IPS-18c (cell line): ENCODE results near the gene TROAP.
A peak's percentile ranks its signal among the peaks of the same experiment; 100 is the strongest.
"Not testable (repeated sequence)": the region's sequence is repeated elsewhere in the genome, so short reads cannot be mapped to it uniquely, and the experiment has no call there.

ENCODE experiments used
- H3K4me3 ChIP-seq: 2 replicates; pipeline ENCODE4 v1.7.0; 2013; ENCODE audit warnings: low read depth, mild to moderate bottlenecking, low read length, moderate library complexity; ENCODE audit not compliant: insufficient read depth
- H3K9me3 ChIP-seq: one replicate; pipeline ENCODE4 v1.6.1; 2013; ENCODE audit warnings: mild to moderate bottlenecking, low read length, moderate library complexity; ENCODE audit not compliant: control insufficient read depth, insufficient read depth

Gene TROAP

DNA sequence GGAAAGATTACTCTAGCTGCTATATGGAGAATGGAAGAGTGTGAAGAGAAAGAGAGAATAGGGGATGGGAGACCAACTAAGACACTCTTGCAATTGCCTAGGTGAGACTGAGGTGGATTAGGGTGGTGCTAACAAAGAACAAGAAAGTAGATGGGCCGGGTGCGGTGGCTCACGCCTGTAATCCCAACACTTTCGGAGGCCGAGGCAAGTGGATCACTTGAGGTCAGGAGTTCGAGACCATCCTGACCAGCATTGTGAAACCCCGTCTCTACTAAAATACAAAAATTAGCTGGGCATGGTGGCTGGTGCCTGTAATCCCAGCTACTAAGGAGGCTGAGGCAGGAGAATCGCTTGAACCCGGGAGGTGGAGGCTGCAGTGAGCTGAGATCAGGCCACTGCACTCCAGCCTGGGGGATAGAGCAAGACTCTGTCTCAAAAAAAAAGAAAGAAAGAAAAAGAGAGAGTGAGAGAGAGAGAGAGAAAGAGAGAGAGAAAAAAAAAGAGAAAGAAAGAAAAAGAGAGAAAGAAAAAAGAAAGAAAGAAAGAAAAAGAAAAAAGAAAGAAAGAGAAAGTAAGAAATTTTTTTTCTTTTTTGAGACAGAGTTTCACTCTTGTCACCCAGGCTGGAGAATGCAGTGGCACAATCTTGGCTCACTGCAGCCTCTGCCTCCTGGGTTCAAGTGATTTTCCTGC is 2.5 kb upstream of the TROAP start:
- not testable (repeated sequence) for H3K9me3 ChIP-seq, H3K4me3 ChIP-seq

DNA sequence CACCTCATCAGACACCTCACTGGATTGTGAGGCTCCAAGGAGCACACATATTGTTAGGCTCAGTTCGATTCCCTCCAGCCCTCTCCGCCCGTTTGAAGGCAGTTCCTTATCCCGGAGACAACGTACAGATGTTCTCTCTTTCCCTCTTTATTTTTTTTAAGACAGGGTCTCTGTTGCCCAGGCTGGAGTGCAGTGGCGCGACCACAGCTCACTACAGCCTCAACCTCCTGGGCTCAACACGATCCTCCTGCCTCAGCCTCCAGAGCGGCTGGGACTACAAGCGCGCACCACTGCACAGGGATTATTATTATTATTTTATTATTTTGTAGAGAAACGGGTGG is 718 bp upstream of the TROAP start:
- peak overlapping the region; percentile 95 for H3K4me3 ChIP-seq
- H3K9me3 ChIP-seq, result no peaks in the 10 kb centered on the region

DNA sequence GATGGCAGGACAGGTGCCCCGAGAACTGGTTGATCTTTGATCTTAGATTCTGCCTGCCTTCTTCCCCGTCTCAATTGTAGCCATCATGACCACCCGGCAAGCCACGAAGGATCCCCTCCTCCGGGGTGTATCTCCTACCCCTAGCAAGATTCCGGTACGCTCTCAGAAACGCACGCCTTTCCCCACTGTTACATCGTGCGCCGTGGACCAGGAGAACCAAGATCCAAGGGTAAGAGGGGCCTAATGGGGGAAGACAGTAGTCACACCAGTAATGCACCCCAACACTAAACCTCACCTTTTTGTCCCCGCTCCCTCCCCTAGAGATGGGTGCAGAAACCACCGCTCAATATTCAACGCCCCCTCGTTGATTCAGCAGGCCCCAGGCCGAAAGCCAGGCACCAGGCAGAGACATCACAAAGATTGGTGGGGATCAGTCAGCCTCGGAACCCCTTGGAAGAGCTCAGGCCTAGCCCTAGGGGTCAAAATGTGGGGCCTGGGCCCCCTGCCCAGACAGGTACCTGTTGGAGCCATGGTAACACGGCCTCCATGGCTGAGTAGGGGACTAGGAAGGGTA is 556 bp downstream of the TROAP start:
- Histone ChIP-seq H3K4me3 (peak overlapping the region; percentile 95), H3K9me3 (no peaks in the 10 kb centered on the region)

DNA sequence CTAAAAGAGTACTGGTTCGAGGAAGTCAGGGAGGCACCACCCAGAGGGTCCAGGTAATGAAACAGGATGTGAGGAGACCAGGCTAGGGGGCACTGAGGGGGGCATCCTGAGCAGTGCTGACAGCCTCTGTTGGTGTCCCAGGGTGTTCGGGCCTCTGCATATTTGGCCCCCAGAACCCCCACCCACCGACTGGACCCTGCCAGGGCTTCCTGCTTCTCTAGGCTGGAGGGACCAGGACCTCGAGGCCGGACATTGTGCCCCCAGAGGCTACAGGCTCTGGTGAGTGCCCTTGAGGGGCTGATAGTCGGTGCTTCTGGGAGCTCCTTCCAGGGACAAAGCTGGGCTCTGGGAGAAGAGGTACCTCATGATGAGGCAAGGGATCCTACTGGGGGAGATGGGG is 2.6 kb downstream of the TROAP start:
- H3K4me3 ChIP-seq, result no peak overlapping the region
- H3K9me3 ChIP-seq, result no peaks in the 10 kb centered on the region

DNA sequence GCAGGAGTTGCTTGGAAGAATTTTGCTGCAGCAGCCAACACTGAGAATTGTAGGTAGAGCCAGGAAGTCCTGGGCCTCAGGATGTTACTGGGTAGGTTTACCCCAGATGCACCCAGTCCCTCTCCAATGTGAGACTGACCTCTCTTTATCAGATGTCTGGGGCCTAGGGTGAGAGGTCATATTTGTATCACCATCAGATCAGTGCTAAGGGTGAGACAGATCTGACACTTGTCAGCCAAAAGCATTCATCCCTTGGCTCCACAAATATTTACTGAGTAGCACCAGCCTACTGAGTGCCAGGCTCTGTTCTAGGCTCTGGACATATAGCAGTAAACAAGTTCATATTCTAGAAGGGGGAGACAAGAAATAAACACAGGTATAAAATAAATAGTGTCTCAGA is 4.3 kb downstream of the TROAP start:
- H3K9me3 ChIP-seq, result no peaks in the 10 kb centered on the region
- no peak overlapping the region for H3K4me3 ChIP-seq

DNA sequence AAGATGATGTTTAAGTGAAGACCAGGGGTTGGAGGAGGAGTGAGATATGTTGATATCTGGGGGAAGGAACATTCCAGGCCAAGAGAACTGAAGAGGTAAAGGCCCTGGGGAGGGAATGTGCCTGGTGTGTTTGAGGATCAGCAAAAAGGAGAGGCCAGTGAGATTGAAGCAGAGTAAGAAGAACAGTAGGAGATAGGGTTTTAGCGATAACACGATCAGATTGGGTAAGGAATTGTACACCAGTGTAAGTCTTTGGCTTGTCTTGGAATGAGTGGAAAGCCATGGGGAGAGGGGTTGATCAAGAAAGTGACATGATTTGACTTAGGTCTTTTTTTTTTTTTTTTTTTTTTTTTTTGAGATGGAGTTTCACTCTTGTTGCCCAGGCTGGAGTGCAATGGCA is 4.8 kb downstream of the TROAP start:
- Histone ChIP-seq H3K4me3 (no peak overlapping the region), H3K9me3 (no peaks in the 10 kb centered on the region)

DNA sequence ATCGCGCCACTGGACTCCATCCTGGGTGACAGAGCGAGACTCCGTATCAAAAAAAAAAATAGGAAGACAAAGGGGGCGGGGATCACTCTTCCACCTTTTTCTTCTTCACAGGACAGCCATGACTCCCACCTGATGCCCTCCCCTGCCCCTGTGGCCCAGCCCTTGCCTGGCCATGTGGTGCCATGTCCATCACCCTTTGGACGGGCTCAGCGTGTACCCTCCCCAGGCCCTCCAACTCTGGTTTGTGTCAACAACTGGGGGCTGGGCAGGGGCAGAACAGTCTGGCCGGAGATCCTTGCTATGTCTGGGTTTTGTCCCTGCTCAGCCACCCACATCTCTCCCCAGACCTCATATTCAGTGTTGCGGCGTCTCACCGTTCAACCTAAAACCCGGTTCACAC is 5.8 kb downstream of the TROAP start:
- Histone ChIP-seq H3K4me3 (no peak overlapping the region), H3K9me3 (no peaks in the 10 kb centered on the region)

DNA sequence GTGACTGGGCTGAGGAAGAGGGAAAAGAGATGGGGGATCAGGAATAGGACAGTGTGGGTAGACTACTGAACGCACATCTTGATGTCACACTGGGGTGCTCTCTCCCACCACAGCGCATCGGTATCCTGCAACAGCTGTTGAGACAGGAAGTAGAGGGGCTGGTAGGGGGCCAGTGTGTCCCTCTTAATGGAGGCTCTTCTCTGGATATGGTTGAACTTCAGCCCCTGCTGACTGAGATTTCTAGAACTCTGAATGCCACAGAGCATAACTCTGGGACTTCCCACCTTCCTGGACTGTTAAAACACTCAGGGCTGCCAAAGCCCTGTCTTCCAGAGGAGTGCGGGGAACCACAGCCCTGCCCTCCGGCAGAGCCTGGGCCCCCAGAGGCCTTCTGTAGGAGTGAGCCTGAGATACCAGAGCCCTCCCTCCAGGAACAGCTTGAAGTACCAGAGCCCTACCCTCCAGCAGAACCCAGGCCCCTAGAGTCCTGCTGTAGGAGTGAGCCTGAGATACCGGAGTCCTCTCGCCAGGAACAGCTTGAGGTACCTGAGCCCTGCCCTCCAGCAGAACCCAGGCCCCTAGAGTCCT is 7.1 kb downstream of the TROAP start:
- Histone ChIP-seq H3K9me3 (no peaks in the 10 kb centered on the region), H3K4me3 (no peak overlapping the region)

DNA sequence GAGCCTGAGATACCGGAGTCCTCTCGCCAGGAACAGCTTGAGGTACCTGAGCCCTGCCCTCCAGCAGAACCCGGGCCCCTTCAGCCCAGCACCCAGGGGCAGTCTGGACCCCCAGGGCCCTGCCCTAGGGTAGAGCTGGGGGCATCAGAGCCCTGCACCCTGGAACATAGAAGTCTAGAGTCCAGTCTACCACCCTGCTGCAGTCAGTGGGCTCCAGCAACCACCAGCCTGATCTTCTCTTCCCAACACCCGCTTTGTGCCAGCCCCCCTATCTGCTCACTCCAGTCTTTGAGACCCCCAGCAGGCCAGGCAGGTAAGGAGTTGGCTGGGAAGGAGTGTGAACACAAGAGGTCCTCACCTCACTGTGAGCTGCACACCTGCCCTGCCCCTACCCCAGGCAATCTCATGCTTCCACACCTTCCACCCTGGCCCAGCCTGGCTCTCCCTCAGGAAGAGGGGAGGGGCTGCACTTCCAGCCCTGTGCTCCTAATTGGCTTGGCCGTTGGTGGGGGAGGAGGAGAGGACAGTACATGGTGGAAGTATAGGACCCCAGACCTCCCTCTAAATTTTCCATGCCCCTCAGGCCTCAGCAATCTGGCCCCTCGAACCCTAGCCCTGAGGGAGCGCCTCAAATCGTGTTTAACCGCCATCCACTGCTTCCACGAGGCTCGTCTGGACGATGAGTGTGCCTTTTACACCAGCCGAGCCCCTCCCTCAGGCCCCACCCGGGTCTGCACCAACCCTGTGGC is 7.8 kb downstream of the TROAP start:
- Histone ChIP-seq H3K4me3 (no peak overlapping the region), H3K9me3 (peaks cover 2% of the 10 kb centered on the region)

DNA sequence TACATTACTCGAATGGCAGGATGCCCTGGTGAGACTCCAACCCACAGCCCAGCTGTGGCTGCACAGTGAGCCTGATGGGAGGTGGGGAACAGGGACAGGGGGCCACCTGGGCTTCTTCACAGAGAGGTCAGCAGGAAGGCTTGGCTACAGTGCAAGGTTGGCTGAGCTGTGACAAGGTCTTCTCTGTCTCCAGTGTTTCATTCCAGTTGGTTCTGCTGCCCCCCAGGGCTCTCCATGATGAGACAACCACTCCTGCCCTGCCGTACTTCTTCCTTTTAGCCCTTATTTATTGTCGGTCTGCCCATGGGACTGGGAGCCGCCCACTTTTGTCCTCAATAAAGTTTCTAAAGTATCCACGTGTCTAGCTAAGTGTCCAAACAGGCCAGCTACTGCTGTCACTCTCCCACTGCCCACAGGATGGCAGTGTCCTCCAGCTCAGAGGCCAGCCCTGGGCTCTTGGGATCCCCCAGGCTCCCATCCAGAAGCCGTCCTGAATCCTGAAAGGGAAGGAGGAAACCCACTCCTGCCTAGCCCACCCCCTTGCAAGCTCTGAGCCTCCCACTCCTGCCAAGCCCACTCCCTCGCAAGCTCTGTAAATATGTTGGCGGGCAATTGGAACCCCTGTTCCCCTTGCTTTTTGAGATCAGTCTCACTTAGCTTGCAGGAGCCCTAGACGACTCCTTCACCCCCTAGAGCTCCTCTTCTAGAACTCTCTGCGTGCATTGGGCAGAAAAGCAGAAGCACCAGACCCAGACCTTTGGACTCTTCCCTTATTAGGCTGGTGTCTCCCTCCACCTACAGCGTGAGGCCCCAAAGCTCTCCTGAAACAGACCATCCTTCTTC is 8.5 kb downstream of the TROAP start:
- H3K4me3 ChIP-seq, result no peak overlapping the region
- H3K9me3 ChIP-seq, result peaks cover 4% of the 10 kb centered on the region

DNA sequence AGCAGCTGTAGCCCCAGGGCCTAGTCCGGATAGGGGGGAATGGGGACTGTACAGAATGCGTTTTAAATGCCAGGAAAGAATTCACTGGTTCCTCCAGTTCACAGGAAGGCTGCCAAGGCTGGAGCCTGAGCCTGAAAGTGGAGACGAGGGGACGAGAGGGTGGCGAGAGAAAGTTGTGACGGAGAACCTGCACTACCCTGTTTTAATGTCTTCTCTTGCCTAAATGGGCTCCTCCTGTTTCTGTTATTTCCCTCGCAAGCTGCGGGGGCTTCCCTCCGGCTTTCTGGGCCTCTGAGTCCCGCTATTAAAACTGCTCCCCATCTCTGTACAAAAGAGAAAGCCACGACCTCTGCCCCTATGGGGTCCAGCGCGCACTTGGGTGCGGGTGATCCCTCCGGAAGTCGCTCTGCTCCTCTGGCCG is 9.4 kb downstream of the TROAP start:
- H3K4me3 ChIP-seq, result no peak overlapping the region
- H3K9me3 ChIP-seq, result peaks cover 4% of the 10 kb centered on the region

DNA sequence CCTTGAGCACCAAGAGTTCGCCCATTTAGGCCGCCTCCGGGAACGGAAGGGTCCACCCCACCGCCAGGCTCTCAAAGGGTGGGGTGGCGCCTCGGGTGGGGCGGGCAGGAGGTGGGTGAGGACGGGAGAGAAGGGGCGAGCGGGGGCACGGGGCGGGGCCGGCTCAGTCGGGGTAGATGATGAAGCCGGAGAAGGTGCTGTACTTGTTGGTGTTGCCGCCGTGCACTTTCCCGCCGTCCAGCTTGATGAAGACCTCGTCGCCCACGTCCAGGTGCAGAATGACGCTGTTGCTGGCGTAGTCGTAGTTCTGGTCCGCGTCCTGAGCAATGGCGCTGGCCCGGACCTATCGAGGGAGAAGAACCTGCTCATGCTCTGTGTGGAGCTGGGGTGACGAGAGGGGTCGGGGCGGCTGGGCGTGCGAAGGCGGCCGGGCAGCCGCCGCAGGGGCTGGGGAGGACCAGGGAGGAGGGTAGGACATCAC is 9.9 kb downstream of the TROAP start:
- Histone ChIP-seq H3K9me3 (peaks cover 4% of the 10 kb centered on the region), H3K4me3 (no peak overlapping the region)

DNA sequence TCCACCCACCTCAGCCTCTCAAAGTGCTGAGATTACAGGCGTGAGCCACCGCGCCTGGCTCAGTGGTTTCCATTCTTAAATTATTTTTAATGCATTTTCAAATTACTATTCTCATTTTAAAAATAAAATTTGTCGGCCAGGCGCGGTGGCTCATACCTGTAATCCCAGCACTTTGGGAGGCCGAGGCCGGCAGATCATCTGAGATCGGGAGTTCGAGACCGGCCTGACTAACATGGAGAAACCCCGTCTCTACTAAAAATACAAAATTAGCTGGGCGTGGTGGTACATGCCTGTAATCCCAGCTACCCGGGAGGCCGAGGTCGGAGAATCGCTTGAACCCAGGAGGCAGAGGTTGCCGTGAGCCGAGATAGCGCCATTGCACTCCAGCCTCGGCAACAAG is 10.7 kb downstream of the TROAP start:
- not testable (repeated sequence) for H3K9me3 ChIP-seq, H3K4me3 ChIP-seq

DNA sequence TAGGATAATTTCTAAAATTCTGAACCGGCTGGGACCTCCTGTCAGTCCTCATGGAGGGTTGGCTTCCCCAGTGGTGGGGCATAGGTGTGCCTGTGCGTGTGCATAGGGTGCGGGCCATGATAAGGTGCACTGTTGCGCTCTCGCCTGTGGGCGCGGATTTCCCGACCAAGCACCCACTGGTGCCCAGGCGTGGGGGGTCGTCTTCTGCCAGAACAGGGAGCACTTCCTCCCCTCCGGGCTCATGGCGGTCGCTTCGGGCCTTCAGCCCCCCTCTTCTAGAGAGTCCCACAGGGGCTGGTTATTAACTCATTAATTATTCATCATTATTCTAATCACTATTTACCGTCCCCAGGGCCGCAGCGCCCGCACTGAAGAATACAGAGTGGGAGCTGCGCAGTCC is 11.2 kb downstream of the TROAP start:
- Histone ChIP-seq H3K4me3 (no peak overlapping the region), H3K9me3 (peaks cover 4% of the 10 kb centered on the region)

DNA sequence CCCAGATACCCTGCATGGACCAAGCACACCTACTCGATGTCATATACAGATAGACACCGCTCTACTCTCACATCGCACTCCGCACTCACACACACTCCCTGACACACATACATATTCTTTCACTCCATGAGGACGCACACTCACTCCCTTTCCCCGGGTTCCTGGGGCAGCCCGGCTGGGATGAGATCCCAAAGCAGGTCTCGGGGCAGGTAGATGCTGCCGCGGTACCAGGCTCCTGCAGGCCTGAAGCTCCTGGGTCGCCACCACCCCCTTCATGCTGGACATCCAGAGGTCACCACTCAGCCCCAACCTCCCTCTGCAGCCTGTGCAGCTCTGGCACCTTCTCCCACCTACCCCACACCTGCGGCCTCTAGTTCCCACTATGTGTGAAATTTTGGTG is 11.6 kb downstream of the TROAP start:
- peaks cover 4% of the 10 kb centered on the region for H3K9me3 ChIP-seq
- no peak overlapping the region for H3K4me3 ChIP-seq

DNA sequence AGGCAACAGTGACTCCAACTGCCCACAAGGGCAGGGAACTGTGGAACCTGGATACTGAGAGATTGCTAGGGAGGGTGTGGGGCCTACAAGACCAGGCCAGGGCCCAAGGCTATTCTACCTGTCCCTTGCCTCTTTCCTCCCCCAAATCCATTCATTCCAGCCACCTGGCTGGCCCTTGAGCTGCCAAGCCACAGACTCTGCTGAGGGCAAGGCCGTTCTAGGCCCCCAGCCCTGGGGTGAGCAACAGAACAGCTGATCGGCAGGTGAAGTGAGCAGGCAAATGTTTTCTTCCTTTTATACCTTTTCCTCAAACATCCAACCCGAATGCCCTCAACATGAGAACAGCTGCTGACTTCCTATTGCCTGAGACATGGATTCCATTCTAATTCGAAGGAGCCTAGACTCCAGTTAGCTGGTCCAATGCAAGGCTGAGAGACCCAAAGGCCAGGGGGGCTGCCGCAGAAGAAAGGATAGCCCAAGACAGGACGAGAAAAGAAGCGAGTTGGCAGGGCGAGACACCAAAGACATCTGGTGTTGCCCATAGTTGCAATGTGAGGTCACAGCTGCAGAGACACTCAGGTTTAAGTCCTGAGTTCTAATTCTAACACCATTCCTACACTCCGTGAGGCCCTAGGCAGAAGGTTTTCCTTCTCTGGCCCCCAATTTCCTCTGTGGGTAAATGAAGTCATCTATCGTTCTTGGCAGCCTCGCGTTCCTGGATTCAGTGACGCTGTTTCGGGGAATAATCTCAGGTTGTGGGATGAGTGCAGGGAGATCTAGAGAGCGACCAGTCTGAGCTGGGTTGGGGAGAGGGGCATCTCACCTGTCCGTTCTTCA is 12.3 kb downstream of the TROAP start:
- no peak overlapping the region; the same call in 1 of the 2 replicates for H3K4me3 ChIP-seq
- peaks cover 4% of the 10 kb centered on the region for H3K9me3 ChIP-seq
